A673 (cell line): ENCODE results near the gene ADM5. TPM values are rescaled to one million over a fixed set of nuclear protein-coding genes. Genes with fewer than 3 reads are reported as not detected.

Experiments used
- BruUV-seq: library from RNA; stranded (reverse); fragments of 400-500 nt; replicated peaks from 2 replicates; lab custom pipeline; 2021; lab: Mats Ljungman, UMichigan
- CTCF ChIA-PET: fragments of 300-600 bp; sonication (Branson Sonifier 250); formaldehyde crosslinking; loops from one replicate; lab custom pipeline; 2022; ENCODE audit warnings: antibody characterized with exemption; lab: Charles Lee
- POLR2A ChIA-PET: fragments of 300-600 bp; sonication (Branson Sonifier 250); formaldehyde crosslinking; loops from one replicate; lab custom pipeline; 2022; ENCODE audit warnings: antibody characterized with exemption; ENCODE audit not compliant: low non-redundant PET; lab: Charles Lee
- DNase-seq: peaks from one replicate; pipeline ENCODE4 v3.0.0-alpha.2; 2015; ENCODE audit warnings: low spot score
- H3K27ac ChIP-seq: fragments of 200-600 bp; sonication (generic); 2 replicates; pipeline ENCODE4 v1.5.1; 2016; ENCODE audit warnings: mixed run types, low read depth, mild to moderate bottlenecking, mixed read lengths, antibody characterized with exemption, low read length; ENCODE audit not compliant: poor library complexity, severe bottlenecking
- H3K27me3 ChIP-seq: fragments of 200-600 bp; sonication (generic); replicated peaks from 2 replicates; pipeline ENCODE4 v1.6.1; 2017; ENCODE audit warnings: mixed run types, low read depth, mild to moderate bottlenecking, mixed read lengths, antibody characterized with exemption, low read length; ENCODE audit not compliant: insufficient read depth, poor library complexity
- H3K36me3 ChIP-seq: fragments of 200-600 bp; sonication (generic); 2 replicates; pipeline ENCODE4 v1.6.1; 2016; ENCODE audit warnings: mixed run types, mild to moderate bottlenecking, mixed read lengths, antibody characterized with exemption, low read length; ENCODE audit not compliant: insufficient read depth, poor library complexity, severe bottlenecking
- H3K4me1 ChIP-seq: fragments of 200-600 bp; sonication (generic); 2 replicates; pipeline ENCODE4 v1.6.1; 2017; ENCODE audit warnings: mixed run types, mild to moderate bottlenecking, mixed read lengths, antibody characterized with exemption, low read length; ENCODE audit not compliant: insufficient read depth, poor library complexity, severe bottlenecking
- H3K4me3 ChIP-seq: fragments of 200-600 bp; sonication (generic); 2 replicates; pipeline ENCODE4 v1.5.1; 2016; ENCODE audit warnings: low read depth, mixed run types, mild to moderate bottlenecking, mixed read lengths, low read length; ENCODE audit not compliant: poor library complexity, severe bottlenecking
- H3K9me3 ChIP-seq: fragments of 200-600 bp; sonication (generic); 2 replicates; pipeline ENCODE4 v1.6.1; 2016; ENCODE audit warnings: mixed run types, low read depth, mild to moderate bottlenecking, mixed read lengths, antibody characterized with exemption, low read length; ENCODE audit not compliant: poor library complexity, severe bottlenecking
- EZH2 ChIP-seq: fragments of 200-600 bp; sonication (generic); IDR thresholded peaks from 2 replicates; pipeline ENCODE4 v1.6.1; 2017; ENCODE audit warnings: borderline replicate concordance, low read depth, mild to moderate bottlenecking, mixed read lengths, antibody characterized with exemption, low read length; ENCODE audit not compliant: poor library complexity, severe bottlenecking
- intact Hi-C: fragments of 100-400 bp; cut with micrococcal nuclease; formaldehyde crosslinking; loops from one replicate; pipeline ENCODE4 v1.10.0; 2022; ENCODE audit not compliant: unreplicated experiment
- total RNA-seq: library from RNA; stranded (reverse); gene quantifications from 2 replicates; pipeline ENCODE4 v1.2.3, GENCODE V29; 2021
- TF ChIP-seq, protein P1 (sequence below): fragments of 300-800, 200-600 bp; sonication (generic); conservative IDR thresholded peaks from 2 replicates; pipeline ENCODE4 v1.5.1; 2017; ENCODE audit warnings: low read depth, mild to moderate bottlenecking, antibody characterized with exemption, low read length, moderate library complexity, mixed read lengths

The ADM5 gene
- total RNA-seq, 1 experiment from 2014 or later: 4.3 TPM

- Histone ChIP-seq H3K4me3 (peak overlapping the region; percentile 81), H3K9me3 (no peaks in the 10 kb centered on the region), H3K4me1 (peaks cover 37% of the 10 kb centered on the region), H3K36me3 (peaks cover 13% of the 10 kb centered on the region), H3K27me3 (no peaks in the 10 kb centered on the region), H3K27ac (peak overlapping the region; percentile 98)
- ChIA-PET POLR2A (interaction anchor here (0.6 to 1.0 kb wide), 3 partner anchors 35 to 192 kb away, joined by 4 to 6 read pairs (median 5); partner anchors contain the start of gene SCAF1), CTCF (interaction anchor here (0.7 to 1.1 kb wide), 2 partner anchors 12 to 172 kb away, joined by 3 to 4 read pairs; no protein-coding TSS in a partner anchor)
- intact Hi-C loops: loop anchor here (5.0 kb wide), 2 partner anchors 85 to 105 kb away; partner anchors contain the start of gene PRR12
- TF ChIP-seq, protein P1, sequence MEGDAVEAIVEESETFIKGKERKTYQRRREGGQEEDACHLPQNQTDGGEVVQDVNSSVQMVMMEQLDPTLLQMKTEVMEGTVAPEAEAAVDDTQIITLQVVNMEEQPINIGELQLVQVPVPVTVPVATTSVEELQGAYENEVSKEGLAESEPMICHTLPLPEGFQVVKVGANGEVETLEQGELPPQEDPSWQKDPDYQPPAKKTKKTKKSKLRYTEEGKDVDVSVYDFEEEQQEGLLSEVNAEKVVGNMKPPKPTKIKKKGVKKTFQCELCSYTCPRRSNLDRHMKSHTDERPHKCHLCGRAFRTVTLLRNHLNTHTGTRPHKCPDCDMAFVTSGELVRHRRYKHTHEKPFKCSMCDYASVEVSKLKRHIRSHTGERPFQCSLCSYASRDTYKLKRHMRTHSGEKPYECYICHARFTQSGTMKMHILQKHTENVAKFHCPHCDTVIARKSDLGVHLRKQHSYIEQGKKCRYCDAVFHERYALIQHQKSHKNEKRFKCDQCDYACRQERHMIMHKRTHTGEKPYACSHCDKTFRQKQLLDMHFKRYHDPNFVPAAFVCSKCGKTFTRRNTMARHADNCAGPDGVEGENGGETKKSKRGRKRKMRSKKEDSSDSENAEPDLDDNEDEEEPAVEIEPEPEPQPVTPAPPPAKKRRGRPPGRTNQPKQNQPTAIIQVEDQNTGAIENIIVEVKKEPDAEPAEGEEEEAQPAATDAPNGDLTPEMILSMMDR: no peak
- no peak for TF ChIP-seq EZH2
- peak; percentile 100 for DNase-seq
- BruUV-seq: no TSS peak
Observed at GRCh38 chr19:49676784-49677230, 12.6 kb upstream of the ADM5 start.

- ChIA-PET POLR2A (interaction anchor here (0.8 to 1.0 kb wide), 2 partner anchors 36 to 193 kb away, joined by 4 to 5 read pairs; partner anchors contain the start of gene SCAF1), CTCF (interaction anchor here (0.7 to 1.1 kb wide), 2 partner anchors 13 to 172 kb away, joined by 3 to 4 read pairs; no protein-coding TSS in a partner anchor)
- peak within 1 kb of the TSS; percentile 98 for H3K27ac ChIP-seq
- no peak for TF ChIP-seq EZH2
- TF ChIP-seq, protein P1: no peak
- peak within 1 kb of the TSS; percentile 81 for H3K4me3 ChIP-seq
- peaks cover 15% of the 10 kb centered on the region for H3K36me3 ChIP-seq
- H3K27me3 ChIP-seq: no peaks in the 10 kb centered on the region
- intact Hi-C loops: loop anchor here (5.0 kb wide), 2 partner anchors 85 to 105 kb away; partner anchors contain the start of gene PRR12
- no TSS peak for BruUV-seq
- H3K9me3 ChIP-seq: no peaks in the 10 kb centered on the region
- DNase-seq: peak; percentile 68
- peaks cover 32% of the 10 kb centered on the region for H3K4me1 ChIP-seq
Observed at GRCh38 chr19:49677231-49677900, 12.0 kb upstream of the ADM5 start, which contains the start of gene PRMT1. Gene PRMT1 (plus strand): TSS chr19:49677271. CDS start chr19:49677281, 10 bp downstream.

DNA sequence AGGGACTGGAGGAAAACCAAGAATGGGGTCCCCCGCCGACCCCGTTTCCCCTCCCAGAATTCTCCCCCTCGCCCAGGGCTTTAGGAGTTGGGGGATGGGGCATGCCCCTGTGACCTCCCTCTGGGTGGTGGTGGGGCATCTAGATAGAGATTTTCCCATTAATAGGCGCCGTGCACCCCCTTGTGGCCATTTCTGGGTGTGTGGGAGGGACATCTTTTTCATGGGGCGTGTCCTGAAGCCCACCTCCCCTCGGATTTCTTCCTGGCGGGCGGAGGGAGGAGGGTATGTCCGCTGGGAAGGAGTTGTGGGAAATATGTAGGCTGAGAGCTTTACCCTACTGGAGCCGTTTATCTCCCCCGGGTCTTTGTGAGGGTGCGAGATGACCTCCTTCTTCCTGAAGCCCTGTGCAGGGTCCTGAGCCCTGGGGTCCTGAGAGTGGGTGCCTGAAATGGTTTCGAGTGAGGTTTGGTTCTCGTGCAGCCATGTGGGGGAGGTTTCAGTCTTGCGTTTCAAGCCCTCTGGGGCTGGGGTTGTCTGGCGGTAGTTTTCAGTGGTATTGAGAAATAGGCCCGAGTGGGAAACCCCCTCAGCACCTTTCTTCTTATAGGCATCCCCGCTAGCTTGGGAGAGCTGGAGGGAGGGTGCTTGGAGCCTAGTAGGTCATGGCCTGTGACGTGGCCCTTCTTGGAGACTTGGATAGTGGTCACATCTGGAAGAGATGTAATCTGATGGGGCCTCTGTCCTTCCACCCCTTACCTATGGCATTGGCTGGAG is 11.3 kb upstream of the ADM5 start:
- ChIA-PET CTCF (interaction anchor here (0.5 kb wide), 1 partner anchor 288 kb away, joined by 3 read pairs; no protein-coding TSS in a partner anchor), POLR2A (no interaction called here)
- H3K4me3 ChIP-seq: peak overlapping the region; percentile 81
- TF ChIP-seq, protein P1: peak; percentile 77
- no peak for TF ChIP-seq EZH2
- TSS peak; percentile 60 for BruUV-seq
- H3K4me1 ChIP-seq: peaks cover 29% of the 10 kb centered on the region
- intact Hi-C loops: loop anchor here (5.0 kb wide), 2 partner anchors 86 to 106 kb away; partner anchors contain the start of gene PRR12
- DNase-seq: peak; percentile 89
- peak overlapping the region; percentile 98 for H3K27ac ChIP-seq
- peaks cover 22% of the 10 kb centered on the region for H3K36me3 ChIP-seq
- H3K27me3 ChIP-seq: no peaks in the 10 kb centered on the region
- H3K9me3 ChIP-seq: no peaks in the 10 kb centered on the region
